Neuronal stem cell (in vitro differentiated cells): ENCODE data around the gene SKP2.
"Not testable (repeated sequence)": the region's sequence is repeated elsewhere in the genome, so short reads cannot be mapped to it uniquely, and the experiment has no call there.

Experiments
- DNase-seq: peaks from one replicate; pipeline ENCODE4 v3.0.0-alpha.2; 2013; ENCODE audit warnings: low spot score
- H2AFZ ChIP-seq: one replicate; pipeline ENCODE4 v1.6.1; 2013; ENCODE audit warnings: mild to moderate bottlenecking, low read length, inconsistent platforms
- H2AK5ac ChIP-seq: 2 replicates; pipeline ENCODE4 v1.6.1; 2013; ENCODE audit warnings: low read depth, mild to moderate bottlenecking, inconsistent platforms, low read length, moderate library complexity, mixed read lengths
- H2BK120ac ChIP-seq: 2 replicates; pipeline ENCODE4 v1.6.1; 2013; ENCODE audit warnings: low read depth, mild to moderate bottlenecking, inconsistent platforms, low read length, moderate library complexity, mixed read lengths
- H2BK12ac ChIP-seq: one replicate; pipeline ENCODE4 v1.6.1; 2013; ENCODE audit warnings: low read length, inconsistent platforms
- H2BK15ac ChIP-seq: 2 replicates; pipeline ENCODE4 v1.6.1; 2013; ENCODE audit warnings: mild to moderate bottlenecking, low read length, inconsistent platforms, mixed read lengths
- H2BK5ac ChIP-seq: one replicate; pipeline ENCODE4 v1.6.1; 2013; ENCODE audit warnings: inconsistent platforms, mild to moderate bottlenecking, low read length, moderate library complexity
- H3K14ac ChIP-seq: one replicate; pipeline ENCODE4 v1.6.1; 2013; ENCODE audit warnings: low read length, inconsistent platforms
- H3K18ac ChIP-seq: 2 replicates; pipeline ENCODE4 v1.6.1; 2013; ENCODE audit warnings: low read length, inconsistent platforms
- H3K23ac ChIP-seq: 2 replicates; pipeline ENCODE4 v1.6.1; 2013; ENCODE audit warnings: low read depth, mild to moderate bottlenecking, mixed read lengths, low read length, inconsistent platforms; ENCODE audit not compliant: poor library complexity
- H3K27ac ChIP-seq: replicated peaks from 3 replicates; pipeline ENCODE4 v1.5.1; 2013; ENCODE audit warnings: low read length, inconsistent platforms
- H3K27me3 ChIP-seq, 3 experiments: 2 replicates each; pipeline ENCODE4 v1.6.1; 2013; ENCODE audit warnings: low read length in 3 of 3, mild to moderate bottlenecking in 2 of 3, inconsistent platforms in 1 of 3, low read depth in 1 of 3, mixed read lengths in 1 of 3, moderate library complexity in 1 of 3; ENCODE audit not compliant: control insufficient read depth in 3 of 3, insufficient read depth in 3 of 3
- H3K36me3 ChIP-seq, 2 donors: replicated peaks in 1 of 2; 2 replicates each; pipeline ENCODE4 v1.6.1; 2013; ENCODE audit warnings: low read length in 2 of 2; ENCODE audit not compliant: control insufficient read depth in 2 of 2, insufficient read depth in 2 of 2
- H3K4ac ChIP-seq: 2 replicates; pipeline ENCODE4 v1.6.1; 2013; ENCODE audit warnings: inconsistent platforms, mild to moderate bottlenecking, low read length, moderate library complexity
- H3K4me1 ChIP-seq, 2 donors: 1 replicate in 1 of 2; 2 replicates in 1 of 2; pipeline ENCODE4 v1.6.1; 2013; ENCODE audit warnings: low read length in 2 of 2, low read depth in 1 of 2; ENCODE audit not compliant: control insufficient read depth in 2 of 2, insufficient read depth in 1 of 2
- H3K4me2 ChIP-seq: one replicate; pipeline ENCODE4 v1.6.1; 2013; ENCODE audit warnings: mild to moderate bottlenecking, low read length, inconsistent platforms; ENCODE audit not compliant: insufficient read depth, poor library complexity, severe bottlenecking
- H3K4me3 ChIP-seq, 2 donors: 2 replicates each; pipeline ENCODE4 v1.5.1; 2013; ENCODE audit warnings: low read length in 2 of 2, mild to moderate bottlenecking in 2 of 2, inconsistent platforms in 1 of 2, moderate library complexity in 1 of 2
- H3K79me1 ChIP-seq: one replicate; pipeline ENCODE4 v1.6.1; 2013; ENCODE audit warnings: low read depth, mild to moderate bottlenecking, inconsistent platforms, low read length, moderate library complexity
- H3K9ac ChIP-seq: one replicate; pipeline ENCODE4 v1.6.1; 2013; ENCODE audit warnings: mild to moderate bottlenecking, low read depth, low read length, inconsistent platforms; ENCODE audit not compliant: poor library complexity
- H3K9me3 ChIP-seq, 2 donors: replicated peaks in 1 of 2; 2 replicates each; pipeline versions ENCODE3 to v1.6.1; 2013; ENCODE audit warnings: low read length in 2 of 2, mild to moderate bottlenecking in 2 of 2, inconsistent platforms in 1 of 2, low read depth in 1 of 2, mixed read lengths in 1 of 2, moderate library complexity in 1 of 2; ENCODE audit not compliant: control insufficient read depth in 2 of 2, insufficient read depth in 1 of 2
- H4K8ac ChIP-seq: one replicate; pipeline ENCODE4 v1.6.1; 2013; ENCODE audit warnings: low read depth, mild to moderate bottlenecking, inconsistent platforms, low read length, moderate library complexity
- H4K91ac ChIP-seq: one replicate; pipeline ENCODE4 v1.6.1; 2013; ENCODE audit warnings: low read length, low read depth, mild to moderate bottlenecking, inconsistent platforms; ENCODE audit not compliant: poor library complexity
- WGBS, 2 donors: extraction: QIAGEN DNeasy Blood & Tissue Kit; methylation state at CpG; one replicate each; pipeline ENCODE4 v1.1.7; 2013; ENCODE audit warnings: missing lambda C conversion rate in 2 of 2, mixed read lengths in 1 of 2; ENCODE audit not compliant: insufficient read length in 2 of 2, insufficient replicate concordance in 1 of 2; ENCODE audit errors: extremely low coverage in 2 of 2; 5-methylcytosine and 5-hydroxymethylcytosine counted together

Gene SKP2

GRCh38 chr5:36198281-36198680 lies 46.4 kb downstream of the SKP2 start:
- no peak overlapping the region for H3K4ac ChIP-seq
- no peaks in the 10 kb centered on the region for H3K79me1 ChIP-seq
- H3K9ac ChIP-seq = no peak overlapping the region
- no peak overlapping the region for H3K4me2 ChIP-seq
- no peak overlapping the region for H3K23ac ChIP-seq
- no peaks in the 10 kb centered on the region for H3K27me3 ChIP-seq
- H3K27ac ChIP-seq = no peak overlapping the region
- H2BK12ac ChIP-seq = no peak overlapping the region
- H3K18ac ChIP-seq = no peak overlapping the region
- H3K4me3 ChIP-seq = no peak overlapping the region
- no peak overlapping the region for H4K91ac ChIP-seq
- no peak overlapping the region for H2AFZ ChIP-seq
- no peak overlapping the region for H2BK120ac ChIP-seq
- no peak for DNase-seq
- no peak overlapping the region for H4K8ac ChIP-seq
- peaks cover 0 to 4% of the 10 kb centered on the region in 2 donors for H3K4me1 ChIP-seq
- H3K9me3 ChIP-seq = no peaks in the 10 kb centered on the region
- no peak overlapping the region for H2AK5ac ChIP-seq
- peaks cover 4 to 97% of the 10 kb centered on the region in 2 donors for H3K36me3 ChIP-seq
- no peak overlapping the region for H2BK15ac ChIP-seq
- H2BK5ac ChIP-seq = no peak overlapping the region
- no peak overlapping the region for H3K14ac ChIP-seq

- H3K27me3 ChIP-seq, H2BK5ac ChIP-seq, H3K23ac ChIP-seq, H3K27ac ChIP-seq, H3K9me3 ChIP-seq, H2BK120ac ChIP-seq, H4K91ac ChIP-seq, H3K18ac ChIP-seq, H3K4me2 ChIP-seq, H3K4me1 ChIP-seq, H2AFZ ChIP-seq, H3K4ac ChIP-seq, H3K79me1 ChIP-seq, H3K14ac ChIP-seq, H4K8ac ChIP-seq, H2BK15ac ChIP-seq, H2BK12ac ChIP-seq, H3K9ac ChIP-seq, H3K4me3 ChIP-seq, DNase-seq, H2AK5ac ChIP-seq: not testable (repeated sequence)
- WGBS, 2 donors = no CpG with 5 or more reads among the region's 3 CpGs
- H3K36me3 ChIP-seq = peaks cover 4 to 97% of the 10 kb centered on the region in 2 donors
These were observed 46.9 kb downstream of the SKP2 start for GRCh38 chr5:36198783-36199182.

GRCh38 chr5:36199620-36200019 lies 47.7 kb downstream of the SKP2 start:
- Histone ChIP-seq H3K4me3 (no peak overlapping the region), H3K9ac (no peak overlapping the region), H2AK5ac (no peak overlapping the region), H3K14ac (no peak overlapping the region), H3K4me2 (no peak overlapping the region), H3K79me1 (no peaks in the 10 kb centered on the region), H2AFZ (no peak overlapping the region), H2BK12ac (no peak overlapping the region), H3K27ac (no peak overlapping the region), H4K91ac (no peak overlapping the region), H3K23ac (no peak overlapping the region), H2BK5ac (no peak overlapping the region), H3K36me3 (peaks cover 4 to 96% of the 10 kb centered on the region in 2 donors), H4K8ac (no peak overlapping the region), H3K9me3 (no peaks in the 10 kb centered on the region), H3K4me1 (peaks cover 0 to 4% of the 10 kb centered on the region in 2 donors), H3K4ac (no peak overlapping the region), H2BK15ac (no peak overlapping the region), H3K18ac (no peak overlapping the region), H3K27me3 (no peaks in the 10 kb centered on the region), H2BK120ac (no peak overlapping the region)
- no CpG with 5 or more reads among the region's 2 CpGs for WGBS, 2 donors
- DNase-seq = no peak

- Histone ChIP-seq H3K27ac (no peak overlapping the region), H3K14ac (no peak overlapping the region), H3K36me3 (peaks cover 4 to 96% of the 10 kb centered on the region in 2 donors), H3K4me3 (no peak overlapping the region), H3K23ac (no peak overlapping the region), H3K79me1 (no peaks in the 10 kb centered on the region), H2AK5ac (no peak overlapping the region), H3K4me1 (peaks cover 0 to 4% of the 10 kb centered on the region in 2 donors), H4K8ac (no peak overlapping the region), H2AFZ (no peak overlapping the region), H3K9ac (no peak overlapping the region), H2BK15ac (no peak overlapping the region), H3K9me3 (no peaks in the 10 kb centered on the region), H3K18ac (no peak overlapping the region), H4K91ac (no peak overlapping the region), H3K4me2 (no peak overlapping the region), H2BK5ac (no peak overlapping the region), H2BK120ac (no peak overlapping the region), H3K4ac (no peak overlapping the region), H3K27me3 (no peaks in the 10 kb centered on the region), H2BK12ac (no peak overlapping the region)
- WGBS, 2 donors = no CpG with 5 or more reads among the region's 4 CpGs
- DNase-seq = no peak
These were observed 48.6 kb downstream of the SKP2 start for GRCh38 chr5:36200513-36200912.
